ENCODE data around the gene DCAF11. TPM values are rescaled to one million over a fixed set of nuclear protein-coding genes. Genes with fewer than 3 reads are reported as not detected.

The DCAF11 gene
- total RNA-seq, 2 donors from 2014 or later, result 89.2 to 106 TPM

DNA sequence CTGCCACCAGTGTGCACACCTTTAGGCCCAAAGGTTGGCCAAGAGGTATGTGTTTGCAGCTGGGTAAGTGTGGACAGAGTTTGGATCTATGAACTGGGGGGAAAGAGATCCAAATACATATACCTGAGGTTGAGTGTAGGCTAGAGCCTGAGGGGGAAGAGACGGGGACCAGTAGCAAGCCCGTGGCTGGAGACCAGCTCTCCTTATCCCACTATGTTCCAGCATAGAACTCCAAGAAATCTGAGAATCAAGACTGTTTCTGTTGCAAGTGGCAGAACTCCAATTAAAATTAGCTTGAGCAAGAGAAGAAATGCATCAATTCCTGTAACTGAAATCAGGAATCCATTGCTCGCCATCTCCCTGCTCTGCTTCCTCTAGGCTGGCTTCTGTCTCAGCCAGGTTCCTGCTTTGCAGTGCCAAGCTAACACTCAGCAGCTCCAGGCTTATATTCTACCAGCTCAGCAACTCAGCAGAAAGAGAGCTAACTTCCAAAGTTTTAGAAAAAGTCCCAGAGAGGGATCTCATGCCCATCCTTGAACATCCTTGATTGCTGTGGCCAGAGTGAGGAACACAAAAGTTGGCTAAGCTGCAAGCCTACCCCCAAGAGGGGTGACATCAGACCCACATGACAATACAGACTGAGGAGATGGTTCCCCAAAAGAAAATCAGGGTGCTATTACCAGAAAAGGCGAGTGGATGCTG lies 21.9 kb upstream of the DCAF11 start:
- intact Hi-C loops (cut with DNase I), result no loop called here
- peak overlapping the region; percentile 99 for H3K27ac ChIP-seq
- no peaks in the 10 kb centered on the region for H3K27me3 ChIP-seq
- TF ChIP-seq, protein P1, sequence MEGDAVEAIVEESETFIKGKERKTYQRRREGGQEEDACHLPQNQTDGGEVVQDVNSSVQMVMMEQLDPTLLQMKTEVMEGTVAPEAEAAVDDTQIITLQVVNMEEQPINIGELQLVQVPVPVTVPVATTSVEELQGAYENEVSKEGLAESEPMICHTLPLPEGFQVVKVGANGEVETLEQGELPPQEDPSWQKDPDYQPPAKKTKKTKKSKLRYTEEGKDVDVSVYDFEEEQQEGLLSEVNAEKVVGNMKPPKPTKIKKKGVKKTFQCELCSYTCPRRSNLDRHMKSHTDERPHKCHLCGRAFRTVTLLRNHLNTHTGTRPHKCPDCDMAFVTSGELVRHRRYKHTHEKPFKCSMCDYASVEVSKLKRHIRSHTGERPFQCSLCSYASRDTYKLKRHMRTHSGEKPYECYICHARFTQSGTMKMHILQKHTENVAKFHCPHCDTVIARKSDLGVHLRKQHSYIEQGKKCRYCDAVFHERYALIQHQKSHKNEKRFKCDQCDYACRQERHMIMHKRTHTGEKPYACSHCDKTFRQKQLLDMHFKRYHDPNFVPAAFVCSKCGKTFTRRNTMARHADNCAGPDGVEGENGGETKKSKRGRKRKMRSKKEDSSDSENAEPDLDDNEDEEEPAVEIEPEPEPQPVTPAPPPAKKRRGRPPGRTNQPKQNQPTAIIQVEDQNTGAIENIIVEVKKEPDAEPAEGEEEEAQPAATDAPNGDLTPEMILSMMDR (IDR thresholded peaks at IDR 0.05), result no peak
- H3K36me3 ChIP-seq, result no peaks in the 10 kb centered on the region
- no peak overlapping the region for H3K4me3 ChIP-seq
- H3K9ac ChIP-seq (ENCODE audit: low read depth in 2 of 2, low read length in 2 of 2), result peak overlapping the region in 1 of 2 donors; percentile 29
- H3K4me1 ChIP-seq, result peaks cover 8% of the 10 kb centered on the region
- peak; percentile 28 for DNase-seq
- no peaks in the 10 kb centered on the region for H3K9me3 ChIP-seq

DNA sequence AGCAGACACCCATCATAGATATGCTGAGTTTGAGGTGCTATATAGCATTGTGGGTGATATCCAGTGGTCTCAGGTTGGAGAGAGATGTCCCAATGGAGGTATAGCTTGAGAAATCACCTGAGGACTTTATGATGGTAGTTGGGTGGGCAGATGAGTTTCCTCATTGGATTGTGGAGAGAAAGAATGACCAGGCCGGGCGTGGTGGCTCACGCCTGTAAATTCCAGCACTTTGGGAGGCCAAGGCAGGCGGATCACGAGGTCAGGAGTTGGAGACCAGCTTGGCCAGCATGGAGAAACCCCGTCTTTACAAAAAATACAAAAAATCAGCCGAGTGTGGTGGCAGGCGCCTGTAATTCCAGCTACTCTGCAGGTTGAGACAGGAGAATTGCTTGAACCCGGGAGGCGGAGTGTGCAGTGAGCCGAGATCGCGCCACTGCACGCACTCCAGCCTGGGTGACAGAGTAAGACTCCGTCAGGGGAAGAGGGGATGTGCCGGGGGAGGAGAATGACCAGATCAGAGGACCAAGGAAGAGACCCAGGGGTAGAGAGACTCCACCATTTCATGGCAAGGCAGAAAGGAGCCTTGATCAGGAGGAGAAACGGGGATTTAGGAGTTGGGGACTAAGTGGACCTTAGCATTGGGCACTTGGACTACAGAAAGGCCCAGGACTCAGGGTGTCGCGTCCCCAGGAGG lies 21.2 kb upstream of the DCAF11 start:
- intact Hi-C loops (cut with DNase I), result no loop called here
- peak; percentile 27 for DNase-seq
- peaks cover 4% of the 10 kb centered on the region for H3K36me3 ChIP-seq

DNA sequence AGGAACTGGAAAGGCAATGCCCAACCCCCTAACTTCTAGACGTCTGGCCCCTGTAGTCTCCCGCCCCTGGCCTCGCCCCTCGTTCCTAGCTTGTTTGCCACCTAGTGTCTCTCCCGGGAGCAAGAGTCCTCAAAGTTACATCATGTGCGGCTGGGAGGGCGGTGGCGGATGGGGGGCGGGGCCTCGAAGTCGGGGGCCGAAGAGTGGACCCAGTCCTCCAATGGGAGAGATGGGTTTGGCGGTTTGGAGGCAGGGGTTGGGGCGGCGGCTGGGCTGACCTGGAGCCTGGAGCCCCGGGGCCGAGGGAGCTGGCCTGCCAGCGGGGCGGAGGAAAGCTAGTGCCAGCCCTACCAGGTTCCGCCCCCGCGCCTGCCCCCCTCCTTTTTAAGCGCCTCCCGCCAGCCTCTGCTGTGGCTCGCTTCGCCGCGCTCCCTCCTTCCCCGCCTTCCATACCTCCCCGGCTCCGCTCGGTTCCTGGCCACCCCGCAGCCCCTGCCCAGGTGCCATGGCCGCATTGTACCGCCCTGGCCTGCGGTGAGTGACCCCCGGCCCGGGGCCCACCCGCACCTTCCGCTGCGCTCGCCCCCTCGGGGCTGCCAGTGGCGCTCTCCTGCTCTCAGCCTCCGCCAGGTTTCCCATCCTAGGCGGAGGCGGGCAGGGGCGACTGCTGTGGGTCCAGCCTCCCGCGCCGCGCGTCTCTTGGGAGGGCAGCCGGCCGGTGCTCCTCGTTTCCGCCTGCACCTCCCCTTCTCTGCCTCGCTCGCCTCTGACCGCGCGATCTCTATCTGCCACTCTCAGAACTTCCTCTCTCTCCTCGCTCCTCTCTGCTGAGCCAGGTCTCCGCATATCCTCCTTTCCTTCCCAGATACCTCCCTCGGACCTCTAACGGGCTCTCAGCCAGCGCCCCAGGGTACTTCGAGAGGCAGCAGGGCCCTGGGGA lies 20.4 kb upstream of the DCAF11 start, which contains the start of gene PCK2:
Gene PCK2, plus strand, starts transcription at position 411 of the 940 bp plus-strand sequence. Its CDS starts 95 bp downstream, at position 506.
- H3K27ac ChIP-seq, result peak within 1 kb of the TSS; percentile 99
- peaks cover 8% of the 10 kb centered on the region for H3K4me1 ChIP-seq
- H3K9ac ChIP-seq (ENCODE audit: low read depth in 2 of 2, low read length in 2 of 2), result peak within 1 kb of the TSS; percentile 98 to 100
- TF ChIP-seq, protein P1 (IDR thresholded peaks at IDR 0.05), result no peak
- H3K4me3 ChIP-seq, result peak within 1 kb of the TSS; percentile 97
- DNase-seq, result peak; percentile 96
- H3K36me3 ChIP-seq, result peaks cover 10% of the 10 kb centered on the region
- H3K9me3 ChIP-seq, result no peaks in the 10 kb centered on the region
- H3K27me3 ChIP-seq, result no peaks in the 10 kb centered on the region
- intact Hi-C loops (cut with DNase I), result no loop called here

More for the DNA sequence above, 21.2 kb upstream of the DCAF11 start:
- Histone ChIP-seq H3K9me3 (no peaks in the 10 kb centered on the region), H3K27me3 (no peaks in the 10 kb centered on the region), H3K9ac (ENCODE audit: low read depth in 2 of 2, low read length in 2 of 2) (peak overlapping the region; percentile 98 to 100), H3K4me3 (peak overlapping the region; percentile 97), H3K27ac (peak overlapping the region; percentile 99), H3K4me1 (peaks cover 8% of the 10 kb centered on the region)
- TF ChIP-seq, protein P1 (IDR thresholded peaks at IDR 0.05), result no peak

DNA sequence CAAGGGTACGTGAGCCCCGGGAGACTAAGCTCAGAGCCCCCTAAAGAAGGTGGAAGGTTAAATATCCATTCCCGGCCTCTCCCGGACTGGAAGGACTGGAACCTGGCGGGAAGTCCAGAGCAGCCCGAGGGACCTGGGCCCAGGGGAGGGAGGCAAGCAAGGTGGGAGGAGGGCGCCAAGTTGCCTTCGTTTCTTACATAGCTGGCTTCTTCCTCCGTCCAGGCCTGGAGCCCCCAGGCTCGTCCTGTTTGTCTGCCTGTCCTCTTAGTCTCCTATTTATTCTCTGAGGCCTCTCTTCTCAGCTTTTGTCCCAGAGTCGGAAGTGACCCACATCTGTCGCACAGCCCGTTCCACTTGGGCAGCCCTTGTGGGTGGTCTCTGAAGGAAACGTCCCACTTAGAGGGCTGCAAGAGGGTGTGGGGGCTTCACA lies 19.7 kb upstream of the DCAF11 start:
- Histone ChIP-seq H3K4me1 (peaks cover 8% of the 10 kb centered on the region), H3K27me3 (no peaks in the 10 kb centered on the region), H3K36me3 (peaks cover 10% of the 10 kb centered on the region), H3K9ac (ENCODE audit: low read depth in 2 of 2, low read length in 2 of 2) (peak overlapping the region; percentile 98 to 100), H3K27ac (peak overlapping the region; percentile 99), H3K4me3 (peak overlapping the region; percentile 97), H3K9me3 (no peaks in the 10 kb centered on the region)
- TF ChIP-seq, protein P1 (IDR thresholded peaks at IDR 0.05), result no peak
- no peak for DNase-seq
- intact Hi-C loops (cut with DNase I), result no loop called here
